K562 (cell line): ENCODE measurements around the gene FARSA. TPM values are rescaled to one million over a fixed set of nuclear protein-coding genes. Genes with fewer than 3 reads are reported as not detected.

Experiments used
- FUS ChIP-seq: fragments of 200-400 bp; formaldehyde crosslinking; optimal IDR thresholded peaks from 2 replicates; pipeline ENCODE3; 2017; ENCODE audit warnings: low read depth, low read length
- GABPB2 ChIP-seq: fragments of 250-450 bp; sonication (Bioruptor Pico); conservative IDR thresholded peaks from 2 replicates; pipeline ENCODE4 v1.5.1; 2021; ENCODE audit warnings: mild to moderate bottlenecking
- MCM5 ChIP-seq: fragments of 450-650 bp; IDR thresholded peaks from 2 replicates; pipeline ENCODE4 v1.6.1; 2016; ENCODE audit warnings: low read depth
- NBN ChIP-seq: fragments of 450-650 bp; IDR thresholded peaks from 2 replicates; pipeline ENCODE4 v1.6.1; 2016; ENCODE audit warnings: low read depth, mild to moderate bottlenecking
- NR2F6 ChIP-seq: fragments of 450-650 bp; formaldehyde crosslinking; IDR thresholded peaks from 2 replicates; pipeline ENCODE4 v1.4.0; 2020; ENCODE audit warnings: mild to moderate bottlenecking
- PRPF4 ChIP-seq: fragments of 200-400 bp; formaldehyde crosslinking; IDR thresholded peaks from one replicate; pipeline ENCODE4 v1.6.1; 2017; ENCODE audit warnings: low read length, low read depth, mild to moderate bottlenecking; ENCODE audit not compliant: insufficient read depth, poor library complexity, severe bottlenecking
- RAD21 ChIP-seq, 2 experiments: fragments of 250-450 bp in 1 of 2; fragments of 450-650 bp in 1 of 2; sonication (Bioruptor Pico) in 1 of 2; formaldehyde crosslinking in 1 of 2; IDR thresholded peaks in 1 of 2; conservative IDR thresholded peaks in 1 of 2; 2 replicates each; pipeline versions ENCODE4 v1.4.0 to v1.8.0; 2020 to 2022; ENCODE audit warnings: mild to moderate bottlenecking in 2 of 2, moderate library complexity in 1 of 2
- RCOR1 ChIP-seq, 2 experiments: IDR thresholded peaks; 2 replicates each; pipeline ENCODE4 v1.6.1; 2012; ENCODE audit warnings: low read depth in 2 of 2, low read length in 2 of 2, borderline replicate concordance in 1 of 2, improper control_type of control experiment in 1 of 2
- ZNF24 ChIP-seq: fragments of 450-650 bp; IDR thresholded peaks from 2 replicates; pipeline ENCODE4 v1.6.1; 2016
- ZNF57 ChIP-seq: fragments of 450-650 bp; formaldehyde crosslinking; IDR thresholded peaks from 2 replicates; pipeline ENCODE4 v1.4.0; 2020; ENCODE audit warnings: mild to moderate bottlenecking, moderate library complexity
- ZNF668 ChIP-seq: fragments of 250-450 bp; sonication (Bioruptor Pico); IDR thresholded peaks from 2 replicates; pipeline ENCODE4 v1.8.0; 2022; ENCODE audit warnings: mild to moderate bottlenecking, inconsistent platforms
- polyA plus RNA-seq, 8 experiments: library from polyadenylated mRNA; depleted of rRNA in 4 of 8; stranded (reverse) in 5 of 8; unstranded in 3 of 8; fragments of >200 nt; fragmentation: Nextera tagmentation in 2 of 8; fragmentation: Illumina TruSeq in 1 of 8; extraction: Ambion mirVana in 2 of 8; extraction: Trizol in 1 of 8; gene quantifications; 2 replicates each; pipeline versions ENCODE4 v1.2.1 to v1.2.3, GENCODE V29; 2011 to 2014; ENCODE audit warnings: inconsistent platforms in 1 of 8, missing spikeins in 1 of 8
- total RNA-seq, 7 experiments: library from RNA; depleted of rRNA in 6 of 7; stranded (reverse); fragments of >200 nt in 6 of 7; fragmentation: Illumina TruSeq in 2 of 7; extraction: Trizol in 2 of 7; gene quantifications; 2 replicates each; pipeline versions ENCODE4 v1.2.1 to v1.2.3, GENCODE V29; 2011 to 2021; ENCODE audit warnings: low replicate concordance in 1 of 7
- TF ChIP-seq, protein P1 (sequence below): fragments of 200-400 bp; formaldehyde crosslinking; IDR thresholded peaks from 2 replicates; pipeline ENCODE4 v1.6.1; 2017; ENCODE audit warnings: mild to moderate bottlenecking, low read depth, low read length, moderate library complexity
- TF ChIP-seq, protein P2 (sequence below): fragments of 250-450 bp; sonication (Bioruptor Pico); IDR thresholded peaks from 2 replicates; pipeline ENCODE4 v1.6.1; 2021; ENCODE audit warnings: mild to moderate bottlenecking
- TF ChIP-seq, protein P3 (sequence below): fragments of 200-800 bp; sonication (Bioruptor generic); IDR thresholded peaks from 2 replicates; pipeline ENCODE4 v1.6.1; 2016; ENCODE audit warnings: missing genetic modification characterization, missing compliant biosample characterization
- TF ChIP-seq, protein P4 (sequence below): fragments of 250-450 bp; sonication (Bioruptor Pico); IDR thresholded peaks from 2 replicates; pipeline ENCODE4 v1.5.1; 2021; ENCODE audit warnings: mild to moderate bottlenecking
- TF ChIP-seq, protein P5 (sequence below): sonication (generic); formaldehyde crosslinking; IDR thresholded peaks from 2 replicates; pipeline ENCODE4 v1.8.1; 2023; ENCODE audit warnings: mild to moderate bottlenecking, missing genetic modification reagents, moderate library complexity

Gene FARSA
- total and polyA plus RNA-seq, 9 of the 15 experiments (the other 6 are each of a cell fraction or from before 2014, with no cell fraction given): 25.2 to 237 (median 89.6) TPM

DNA sequence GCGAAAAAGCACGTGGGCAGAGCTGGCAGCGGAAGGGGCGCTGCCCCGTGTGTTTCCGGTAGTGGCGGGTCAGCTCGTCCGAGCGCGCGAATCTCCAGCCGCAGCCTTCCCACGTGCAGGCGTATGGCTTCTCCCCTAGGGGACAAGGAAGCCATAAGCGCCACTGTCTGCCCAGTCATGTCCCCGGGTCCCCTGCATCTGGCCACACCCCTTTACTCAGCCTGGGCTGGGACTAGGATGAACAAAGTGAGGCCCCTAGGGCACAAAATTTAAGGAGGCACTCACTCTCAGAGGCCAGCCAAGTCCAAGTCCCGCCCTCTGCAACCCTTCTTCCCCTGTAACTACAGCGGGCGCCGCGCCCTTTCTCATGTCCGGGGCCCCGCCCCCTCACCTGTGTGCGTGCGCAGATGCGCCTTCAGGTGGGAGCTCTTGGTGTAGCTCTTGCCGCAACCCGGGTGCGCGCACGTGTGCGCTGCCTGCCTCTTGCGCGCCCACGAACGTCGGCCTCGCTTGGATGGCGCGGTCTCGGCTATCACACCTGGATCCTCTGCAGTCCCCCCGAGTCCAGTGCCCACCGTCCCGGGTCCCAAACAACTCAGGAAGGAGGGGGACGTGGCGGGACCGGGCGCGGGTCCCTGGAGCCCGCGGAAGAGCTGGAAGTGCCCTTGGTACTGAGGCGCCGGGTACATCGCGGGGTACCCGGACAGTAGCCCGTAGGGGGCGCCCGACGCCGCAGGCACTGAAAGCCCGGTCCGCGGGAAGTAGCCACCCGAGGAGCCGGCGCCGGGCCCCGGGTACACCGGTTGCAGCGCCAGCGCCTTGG is 48.4 kb downstream of the FARSA start (continued):
- TF ChIP-seq, protein P1, sequence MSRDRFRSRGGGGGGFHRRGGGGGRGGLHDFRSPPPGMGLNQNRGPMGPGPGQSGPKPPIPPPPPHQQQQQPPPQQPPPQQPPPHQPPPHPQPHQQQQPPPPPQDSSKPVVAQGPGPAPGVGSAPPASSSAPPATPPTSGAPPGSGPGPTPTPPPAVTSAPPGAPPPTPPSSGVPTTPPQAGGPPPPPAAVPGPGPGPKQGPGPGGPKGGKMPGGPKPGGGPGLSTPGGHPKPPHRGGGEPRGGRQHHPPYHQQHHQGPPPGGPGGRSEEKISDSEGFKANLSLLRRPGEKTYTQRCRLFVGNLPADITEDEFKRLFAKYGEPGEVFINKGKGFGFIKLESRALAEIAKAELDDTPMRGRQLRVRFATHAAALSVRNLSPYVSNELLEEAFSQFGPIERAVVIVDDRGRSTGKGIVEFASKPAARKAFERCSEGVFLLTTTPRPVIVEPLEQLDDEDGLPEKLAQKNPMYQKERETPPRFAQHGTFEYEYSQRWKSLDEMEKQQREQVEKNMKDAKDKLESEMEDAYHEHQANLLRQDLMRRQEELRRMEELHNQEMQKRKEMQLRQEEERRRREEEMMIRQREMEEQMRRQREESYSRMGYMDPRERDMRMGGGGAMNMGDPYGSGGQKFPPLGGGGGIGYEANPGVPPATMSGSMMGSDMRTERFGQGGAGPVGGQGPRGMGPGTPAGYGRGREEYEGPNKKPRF: no peak
- TF ChIP-seq FUS (no peak), NBN (peak; percentile 49; the same call in 1 of the 2 replicates), ZNF57 (CRISPR knock-in tag) (no peak), ZNF24 (no peak), NR2F6 (CRISPR knock-in tag) (0 out of 2 replicates have a peak, but pooled peaks have one; percentile 4), PRPF4 (peak; percentile 51), RAD21 (CRISPR knock-in tag; conservative IDR thresholded peaks at IDR 0.05 in 1 of 2, IDR thresholded peaks at IDR 0.05 in 1 of 2) (peak; percentile 63 to 64), MCM5 (no peak), RCOR1 (IDR thresholded peaks at IDR 0.05; ENCODE audit: borderline replicate concordance in 1 of 2, low read depth in 2 of 2, low read length in 2 of 2) (peak in 1 of 2 experiments; percentile 77; a peak in 2 of 4 replicates), GABPB2 (CRISPR knock-in tag) (no peak), ZNF668 (CRISPR knock-in tag) (no peak)
- TF ChIP-seq, protein P2, sequence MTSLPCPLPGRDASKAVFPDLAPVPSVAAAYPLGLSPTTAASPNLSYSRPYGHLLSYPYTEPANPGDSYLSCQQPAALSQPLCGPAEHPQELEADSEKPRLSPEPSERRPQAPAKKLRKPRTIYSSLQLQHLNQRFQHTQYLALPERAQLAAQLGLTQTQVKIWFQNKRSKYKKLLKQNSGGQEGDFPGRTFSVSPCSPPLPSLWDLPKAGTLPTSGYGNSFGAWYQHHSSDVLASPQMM: no peak
- TF ChIP-seq, protein P3, sequence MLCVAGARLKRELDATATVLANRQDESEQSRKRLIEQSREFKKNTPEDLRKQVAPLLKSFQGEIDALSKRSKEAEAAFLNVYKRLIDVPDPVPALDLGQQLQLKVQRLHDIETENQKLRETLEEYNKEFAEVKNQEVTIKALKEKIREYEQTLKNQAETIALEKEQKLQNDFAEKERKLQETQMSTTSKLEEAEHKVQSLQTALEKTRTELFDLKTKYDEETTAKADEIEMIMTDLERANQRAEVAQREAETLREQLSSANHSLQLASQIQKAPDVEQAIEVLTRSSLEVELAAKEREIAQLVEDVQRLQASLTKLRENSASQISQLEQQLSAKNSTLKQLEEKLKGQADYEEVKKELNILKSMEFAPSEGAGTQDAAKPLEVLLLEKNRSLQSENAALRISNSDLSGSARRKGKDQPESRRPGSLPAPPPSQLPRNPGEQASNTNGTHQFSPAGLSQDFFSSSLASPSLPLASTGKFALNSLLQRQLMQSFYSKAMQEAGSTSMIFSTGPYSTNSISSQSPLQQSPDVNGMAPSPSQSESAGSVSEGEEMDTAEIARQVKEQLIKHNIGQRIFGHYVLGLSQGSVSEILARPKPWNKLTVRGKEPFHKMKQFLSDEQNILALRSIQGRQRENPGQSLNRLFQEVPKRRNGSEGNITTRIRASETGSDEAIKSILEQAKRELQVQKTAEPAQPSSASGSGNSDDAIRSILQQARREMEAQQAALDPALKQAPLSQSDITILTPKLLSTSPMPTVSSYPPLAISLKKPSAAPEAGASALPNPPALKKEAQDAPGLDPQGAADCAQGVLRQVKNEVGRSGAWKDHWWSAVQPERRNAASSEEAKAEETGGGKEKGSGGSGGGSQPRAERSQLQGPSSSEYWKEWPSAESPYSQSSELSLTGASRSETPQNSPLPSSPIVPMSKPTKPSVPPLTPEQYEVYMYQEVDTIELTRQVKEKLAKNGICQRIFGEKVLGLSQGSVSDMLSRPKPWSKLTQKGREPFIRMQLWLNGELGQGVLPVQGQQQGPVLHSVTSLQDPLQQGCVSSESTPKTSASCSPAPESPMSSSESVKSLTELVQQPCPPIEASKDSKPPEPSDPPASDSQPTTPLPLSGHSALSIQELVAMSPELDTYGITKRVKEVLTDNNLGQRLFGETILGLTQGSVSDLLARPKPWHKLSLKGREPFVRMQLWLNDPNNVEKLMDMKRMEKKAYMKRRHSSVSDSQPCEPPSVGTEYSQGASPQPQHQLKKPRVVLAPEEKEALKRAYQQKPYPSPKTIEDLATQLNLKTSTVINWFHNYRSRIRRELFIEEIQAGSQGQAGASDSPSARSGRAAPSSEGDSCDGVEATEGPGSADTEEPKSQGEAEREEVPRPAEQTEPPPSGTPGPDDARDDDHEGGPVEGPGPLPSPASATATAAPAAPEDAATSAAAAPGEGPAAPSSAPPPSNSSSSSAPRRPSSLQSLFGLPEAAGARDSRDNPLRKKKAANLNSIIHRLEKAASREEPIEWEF (CRISPR knock-in tag): peak; percentile 82
- TF ChIP-seq, protein P4, sequence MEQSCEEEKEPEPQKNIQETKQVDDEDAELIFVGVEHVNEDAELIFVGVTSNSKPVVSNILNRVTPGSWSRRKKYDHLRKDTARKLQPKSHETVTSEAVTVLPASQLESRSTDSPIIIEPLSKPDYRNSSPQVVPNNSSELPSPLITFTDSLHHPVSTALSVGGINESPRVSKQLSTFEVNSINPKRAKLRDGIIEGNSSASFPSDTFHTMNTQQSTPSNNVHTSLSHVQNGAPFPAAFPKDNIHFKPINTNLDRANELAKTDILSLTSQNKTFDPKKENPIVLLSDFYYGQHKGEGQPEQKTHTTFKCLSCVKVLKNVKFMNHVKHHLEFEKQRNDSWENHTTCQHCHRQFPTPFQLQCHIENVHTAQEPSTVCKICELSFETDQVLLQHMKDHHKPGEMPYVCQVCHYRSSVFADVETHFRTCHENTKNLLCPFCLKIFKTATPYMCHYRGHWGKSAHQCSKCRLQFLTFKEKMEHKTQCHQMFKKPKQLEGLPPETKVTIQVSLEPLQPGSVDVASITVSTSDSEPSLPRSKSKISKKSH (CRISPR knock-in tag): no peak
- TF ChIP-seq, protein P5, sequence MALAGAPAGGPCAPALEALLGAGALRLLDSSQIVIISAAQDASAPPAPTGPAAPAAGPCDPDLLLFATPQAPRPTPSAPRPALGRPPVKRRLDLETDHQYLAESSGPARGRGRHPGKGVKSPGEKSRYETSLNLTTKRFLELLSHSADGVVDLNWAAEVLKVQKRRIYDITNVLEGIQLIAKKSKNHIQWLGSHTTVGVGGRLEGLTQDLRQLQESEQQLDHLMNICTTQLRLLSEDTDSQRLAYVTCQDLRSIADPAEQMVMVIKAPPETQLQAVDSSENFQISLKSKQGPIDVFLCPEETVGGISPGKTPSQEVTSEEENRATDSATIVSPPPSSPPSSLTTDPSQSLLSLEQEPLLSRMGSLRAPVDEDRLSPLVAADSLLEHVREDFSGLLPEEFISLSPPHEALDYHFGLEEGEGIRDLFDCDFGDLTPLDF (CRISPR knock-in tag): peak; percentile 73
